ENCODE results near the gene GLI3. TPM values are rescaled to one million over a fixed set of nuclear protein-coding genes. Genes with fewer than 3 reads are reported as not detected.

Gene GLI3
- total and polyA plus RNA-seq, 2 donors from 2014 or later: 0.92 to 11.1 TPM

DNA sequence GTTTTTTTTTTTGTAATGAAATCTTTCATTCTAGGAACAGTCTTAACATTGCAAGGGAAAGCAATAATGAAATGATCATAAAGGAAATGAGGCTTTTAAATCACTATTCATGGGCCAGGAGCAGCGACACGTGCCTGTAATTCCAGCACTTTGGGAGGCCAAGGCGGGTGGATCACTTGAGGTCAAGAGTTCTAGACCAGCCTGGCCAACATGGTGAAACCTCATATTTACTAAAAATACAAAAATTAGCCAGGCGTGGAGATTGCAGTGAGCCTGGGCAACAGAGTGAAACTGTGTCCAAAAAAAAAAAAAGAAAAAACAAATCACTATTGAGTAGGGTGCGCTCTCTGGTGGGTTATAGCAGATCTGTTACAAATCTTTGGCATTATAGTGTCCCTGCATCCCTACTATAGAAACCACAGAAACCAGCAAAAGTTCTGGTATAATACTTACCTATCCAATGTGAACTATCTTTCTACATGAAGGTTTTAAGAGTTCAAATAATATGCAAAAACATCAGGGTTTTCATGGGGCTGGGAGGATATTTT lies 72.1 kb downstream of the GLI3 start:
- intact Hi-C loops (cut with DNase I): no loop called here
- FAIRE-seq: no peak

DNA sequence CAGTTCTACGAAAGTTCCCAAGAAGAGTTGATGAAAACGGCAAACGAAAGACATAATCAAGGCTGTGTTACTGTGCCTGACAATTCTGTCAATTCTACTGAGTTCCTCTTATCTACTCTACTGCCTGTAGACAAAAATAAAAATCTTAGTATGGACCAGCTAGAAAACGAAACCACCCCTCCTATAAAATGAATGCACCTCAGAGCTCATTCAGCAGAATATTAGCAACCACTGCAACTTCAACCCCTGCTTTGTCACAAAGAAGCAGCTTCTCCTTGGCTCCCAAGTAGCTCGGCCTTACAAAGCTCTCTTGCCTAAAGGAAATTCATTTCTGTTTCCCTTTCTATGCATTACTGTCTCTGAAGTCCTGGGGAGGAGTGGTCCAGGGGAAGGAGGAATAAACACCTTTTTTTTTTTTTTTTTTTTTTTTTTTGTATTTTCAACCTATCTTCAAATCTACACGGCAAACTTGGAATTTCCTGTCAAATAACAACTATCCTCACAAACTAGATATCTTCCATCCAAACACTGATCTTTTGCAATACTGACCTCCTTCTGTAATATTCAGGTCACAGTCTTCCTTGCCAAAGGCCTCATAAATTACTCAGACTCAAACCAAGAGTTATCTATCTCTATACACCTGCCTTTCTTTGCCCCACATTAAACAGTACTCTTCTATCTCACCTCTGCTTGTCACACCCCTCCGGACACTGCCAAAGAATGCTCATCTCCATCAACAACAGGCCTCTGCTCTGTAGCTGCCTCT lies 74.3 kb downstream of the GLI3 start:
- TF ChIP-seq, protein P1, sequence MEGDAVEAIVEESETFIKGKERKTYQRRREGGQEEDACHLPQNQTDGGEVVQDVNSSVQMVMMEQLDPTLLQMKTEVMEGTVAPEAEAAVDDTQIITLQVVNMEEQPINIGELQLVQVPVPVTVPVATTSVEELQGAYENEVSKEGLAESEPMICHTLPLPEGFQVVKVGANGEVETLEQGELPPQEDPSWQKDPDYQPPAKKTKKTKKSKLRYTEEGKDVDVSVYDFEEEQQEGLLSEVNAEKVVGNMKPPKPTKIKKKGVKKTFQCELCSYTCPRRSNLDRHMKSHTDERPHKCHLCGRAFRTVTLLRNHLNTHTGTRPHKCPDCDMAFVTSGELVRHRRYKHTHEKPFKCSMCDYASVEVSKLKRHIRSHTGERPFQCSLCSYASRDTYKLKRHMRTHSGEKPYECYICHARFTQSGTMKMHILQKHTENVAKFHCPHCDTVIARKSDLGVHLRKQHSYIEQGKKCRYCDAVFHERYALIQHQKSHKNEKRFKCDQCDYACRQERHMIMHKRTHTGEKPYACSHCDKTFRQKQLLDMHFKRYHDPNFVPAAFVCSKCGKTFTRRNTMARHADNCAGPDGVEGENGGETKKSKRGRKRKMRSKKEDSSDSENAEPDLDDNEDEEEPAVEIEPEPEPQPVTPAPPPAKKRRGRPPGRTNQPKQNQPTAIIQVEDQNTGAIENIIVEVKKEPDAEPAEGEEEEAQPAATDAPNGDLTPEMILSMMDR (IDR thresholded peaks at IDR 0.05; ENCODE audit: borderline replicate concordance, extremely low read depth, insufficient read depth): no peak

More for the DNA sequence above, 72.1 kb downstream of the GLI3 start:
- no peaks in the 10 kb centered on the region for H3K36me3 ChIP-seq (ENCODE audit: control insufficient read depth in 2 of 3, insufficient read depth in 3 of 3, low read length in 3 of 3)
- H3K9ac ChIP-seq (ENCODE audit: low read length in 3 of 3): no peak overlapping the region
- TF ChIP-seq, protein P1 (IDR thresholded peaks at IDR 0.05; ENCODE audit: borderline replicate concordance, extremely low read depth, insufficient read depth): no peak
- no peak for DNase-seq
- H3K27ac ChIP-seq (ENCODE audit: low read depth in 2 of 2, low read length in 2 of 2): no peak overlapping the region
- no peaks in the 10 kb centered on the region for H3K27me3 ChIP-seq (ENCODE audit: control insufficient read depth, insufficient read depth, low read length)
- H3K9me3 ChIP-seq (ENCODE audit: control insufficient read depth in 2 of 3, insufficient read depth in 1 of 3, low read length in 3 of 3): no peaks in the 10 kb centered on the region
- H3K4me1 ChIP-seq (ENCODE audit: control insufficient read depth in 2 of 3, insufficient read depth in 2 of 3, low read depth in 1 of 3, low read length in 3 of 3): no peaks in the 10 kb centered on the region
- no peak overlapping the region for H3K4me3 ChIP-seq (ENCODE audit: low read length in 3 of 3)

DNA sequence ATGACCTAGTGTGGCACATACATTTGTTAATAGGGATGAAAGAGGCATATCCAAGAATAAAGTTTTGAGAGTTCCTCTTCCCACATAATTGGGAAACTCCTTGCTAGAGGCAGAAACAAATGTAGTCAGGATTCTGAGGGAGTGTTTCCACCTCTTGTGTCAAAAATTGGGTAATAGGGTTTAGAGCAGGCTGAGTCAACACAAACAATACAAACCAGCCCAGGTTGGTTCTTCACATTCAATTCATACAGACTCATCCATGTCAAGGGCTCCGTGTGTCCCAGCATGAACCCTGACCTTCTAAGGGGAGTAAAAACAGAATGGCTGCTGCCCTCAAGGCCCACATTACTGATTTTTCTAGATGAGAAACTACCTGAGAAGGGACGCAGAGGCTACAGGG lies 75.3 kb downstream of the GLI3 start:
- no peak for DNase-seq
- Histone ChIP-seq H3K9ac (ENCODE audit: low read length in 3 of 3) (no peak overlapping the region), H3K4me1 (ENCODE audit: control insufficient read depth in 2 of 3, insufficient read depth in 2 of 3, low read depth in 1 of 3, low read length in 3 of 3) (peaks cover 0 to 4% (median 0%) of the 10 kb centered on the region in 3 donors), H3K36me3 (ENCODE audit: control insufficient read depth in 2 of 3, insufficient read depth in 3 of 3, low read length in 3 of 3) (no peaks in the 10 kb centered on the region), H3K27ac (ENCODE audit: low read depth in 2 of 2, low read length in 2 of 2) (no peak overlapping the region), H3K9me3 (ENCODE audit: control insufficient read depth in 2 of 3, insufficient read depth in 1 of 3, low read length in 3 of 3) (no peaks in the 10 kb centered on the region), H3K27me3 (ENCODE audit: control insufficient read depth, insufficient read depth, low read length) (no peaks in the 10 kb centered on the region), H3K4me3 (ENCODE audit: low read length in 3 of 3) (no peak overlapping the region)
- TF ChIP-seq, protein P1 (IDR thresholded peaks at IDR 0.05; ENCODE audit: borderline replicate concordance, extremely low read depth, insufficient read depth): no peak
- FAIRE-seq: no peak
- intact Hi-C loops (cut with DNase I): no loop called here

More for the DNA sequence above, 74.3 kb downstream of the GLI3 start:
- H3K9me3 ChIP-seq (ENCODE audit: control insufficient read depth in 2 of 3, insufficient read depth in 1 of 3, low read length in 3 of 3): no peaks in the 10 kb centered on the region
- DNase-seq: no peak
- intact Hi-C loops (cut with DNase I): no loop called here
- H3K27ac ChIP-seq (ENCODE audit: low read depth in 2 of 2, low read length in 2 of 2): no peak overlapping the region
- no peaks in the 10 kb centered on the region for H3K36me3 ChIP-seq (ENCODE audit: control insufficient read depth in 2 of 3, insufficient read depth in 3 of 3, low read length in 3 of 3)
- H3K9ac ChIP-seq (ENCODE audit: low read length in 3 of 3): no peak overlapping the region
- no peaks in the 10 kb centered on the region for H3K4me1 ChIP-seq (ENCODE audit: control insufficient read depth in 2 of 3, insufficient read depth in 2 of 3, low read depth in 1 of 3, low read length in 3 of 3)
- no peak for FAIRE-seq
- no peaks in the 10 kb centered on the region for H3K27me3 ChIP-seq (ENCODE audit: control insufficient read depth, insufficient read depth, low read length)
- no peak overlapping the region for H3K4me3 ChIP-seq (ENCODE audit: low read length in 3 of 3)

All from kidney (tissue), 14 donors.